OCI-LY3 (cell line): Measurements from ENCODE around the gene IRGC.

Experiments used
- H2AFZ ChIP-seq: fragments of 200-600, 300-600 bp; shearing (Covaris generic); 2 replicates; pipeline ENCODE4 v1.6.0; 2014; ENCODE audit warnings: antibody characterized with exemption, low read depth, low read length
- H3K27ac ChIP-seq: fragments of 200-600, 300-600 bp; sonication (generic); 2 replicates; pipeline ENCODE4 v1.5.1; 2014; ENCODE audit warnings: mild to moderate bottlenecking, low read length, moderate library complexity, mixed read lengths
- H3K27me3 ChIP-seq: fragments of 200-600, 300-600 bp; sonication (generic); 2 replicates; pipeline ENCODE4 v1.6.1; 2014; ENCODE audit warnings: low read depth, low read length, mixed read lengths
- H3K36me3 ChIP-seq: fragments of 200-600, 300-600 bp; sonication (generic); replicated peaks from 2 replicates; pipeline ENCODE3; 2014; ENCODE audit warnings: low read depth, low read length, mixed read lengths
- H3K4me1 ChIP-seq: fragments of 300-600, 200-600 bp; sonication (generic); 2 replicates; pipeline ENCODE4 v1.6.1; 2014; ENCODE audit warnings: low read length, mixed read lengths
- H3K4me2 ChIP-seq: fragments of 200-600, 300-600 bp; sonication (generic); 2 replicates; pipeline ENCODE4 v1.6.1; 2014; ENCODE audit warnings: low read length, mixed read lengths
- H3K4me3 ChIP-seq: fragments of 300-600, 200-600 bp; sonication (generic); 2 replicates; pipeline ENCODE4 v1.5.1; 2014; ENCODE audit warnings: antibody characterized with exemption, mild to moderate bottlenecking, low read length, moderate library complexity
- H3K79me2 ChIP-seq: fragments of 300-600, 200-600 bp; shearing (Covaris generic); 2 replicates; pipeline ENCODE4 v1.6.1; 2014; ENCODE audit warnings: mild to moderate bottlenecking, low read length, mixed read lengths
- H3K9ac ChIP-seq: fragments of 300-600, 200-600 bp; shearing (Covaris generic); 2 replicates; pipeline ENCODE4 v1.6.0; 2014; ENCODE audit warnings: mild to moderate bottlenecking, low read length, moderate library complexity
- H3K9me3 ChIP-seq: fragments of 200-600, 300-600 bp; shearing (Covaris generic); 2 replicates; pipeline ENCODE4 v1.6.1; 2014; ENCODE audit warnings: low read length, mixed read lengths; ENCODE audit not compliant: insufficient read depth
- H4K20me1 ChIP-seq: fragments of 200-600, 300-600 bp; sonication (generic); 2 replicates; pipeline ENCODE4 v1.6.1; 2016; ENCODE audit warnings: low read length, mixed read lengths; ENCODE audit not compliant: insufficient read depth
- CTCF ChIP-seq: fragments of 200-600, 300-600 bp; sonication (generic); IDR thresholded peaks from 2 replicates; pipeline ENCODE4 v1.5.1; 2014; ENCODE audit warnings: antibody characterized with exemption, low read length, low read depth
- EZH2phosphoT487 ChIP-seq: fragments of 200-600 bp; shearing (Covaris generic); IDR thresholded peaks from 2 replicates; pipeline ENCODE4 v1.6.1; 2018; ENCODE audit warnings: antibody characterized with exemption, mixed run types, low read depth

IRGC gene

GRCh38 chr19:43668406-43669109 is 47.3 kb upstream of the IRGC start:
- H3K9ac ChIP-seq: no peak overlapping the region
- no peak overlapping the region for H2AFZ ChIP-seq
- no peaks in the 10 kb centered on the region for H3K79me2 ChIP-seq
- H3K4me1 ChIP-seq: peaks cover 9% of the 10 kb centered on the region
- H3K9me3 ChIP-seq: no peaks in the 10 kb centered on the region
- no peaks in the 10 kb centered on the region for H4K20me1 ChIP-seq
- peaks cover 8% of the 10 kb centered on the region; the same call in 1 of the 2 replicates for H3K27me3 ChIP-seq
- no peak for TF ChIP-seq EZH2phosphoT487
- no peak for TF ChIP-seq CTCF
- no peak overlapping the region for H3K4me3 ChIP-seq
- H3K27ac ChIP-seq: no peak overlapping the region
- H3K36me3 ChIP-seq: no peaks in the 10 kb centered on the region
- H3K4me2 ChIP-seq: no peak overlapping the region

- no peaks in the 10 kb centered on the region for H3K79me2 ChIP-seq
- H3K4me1 ChIP-seq: peaks cover 20% of the 10 kb centered on the region
- H3K9me3 ChIP-seq: no peaks in the 10 kb centered on the region
- H2AFZ ChIP-seq: no peak overlapping the region
- H3K4me2 ChIP-seq: no peak overlapping the region
- no peaks in the 10 kb centered on the region for H3K36me3 ChIP-seq
- H4K20me1 ChIP-seq: no peaks in the 10 kb centered on the region
- H3K27ac ChIP-seq: no peak overlapping the region
- TF ChIP-seq CTCF (no peak), EZH2phosphoT487 (no peak)
- H3K4me3 ChIP-seq: no peak overlapping the region
- no peak overlapping the region for H3K9ac ChIP-seq
- peaks cover 8% of the 10 kb centered on the region; the same call in 1 of the 2 replicates for H3K27me3 ChIP-seq
Measured at GRCh38 chr19:43672061-43672679, 43.7 kb upstream of the IRGC start.

- H4K20me1 ChIP-seq: no peaks in the 10 kb centered on the region
- peaks cover 8% of the 10 kb centered on the region; the same call in 1 of the 2 replicates for H3K27me3 ChIP-seq
- no peak overlapping the region for H3K4me3 ChIP-seq
- no peak overlapping the region for H3K4me2 ChIP-seq
- H3K36me3 ChIP-seq: no peaks in the 10 kb centered on the region
- peaks cover 23% of the 10 kb centered on the region for H3K4me1 ChIP-seq
- H3K79me2 ChIP-seq: no peaks in the 10 kb centered on the region
- no peak overlapping the region for H3K9ac ChIP-seq
- H3K9me3 ChIP-seq: no peaks in the 10 kb centered on the region
- no peak overlapping the region for H3K27ac ChIP-seq
- no peak overlapping the region for H2AFZ ChIP-seq
- TF ChIP-seq EZH2phosphoT487: no peak
- TF ChIP-seq CTCF: no peak
Measured at GRCh38 chr19:43673637-43674036, 42.2 kb upstream of the IRGC start.

GRCh38 chr19:43674183-43674582 is 41.7 kb upstream of the IRGC start:
- Histone ChIP-seq H4K20me1 (no peaks in the 10 kb centered on the region), H3K36me3 (no peaks in the 10 kb centered on the region), H3K27ac (no peak overlapping the region), H3K9ac (no peak overlapping the region), H3K4me1 (peaks cover 27% of the 10 kb centered on the region), H3K79me2 (no peaks in the 10 kb centered on the region), H3K4me2 (no peak overlapping the region), H2AFZ (no peak overlapping the region), H3K9me3 (no peaks in the 10 kb centered on the region), H3K4me3 (no peak overlapping the region), H3K27me3 (peaks cover 8% of the 10 kb centered on the region; the same call in 1 of the 2 replicates)
- TF ChIP-seq CTCF (no peak), EZH2phosphoT487 (no peak)
